Thymus (tissue), 11 donors: ENCODE data around the gene SPIRE1. TPM values are rescaled to one million over a fixed set of nuclear protein-coding genes. Genes with fewer than 3 reads are reported as not detected.

Experiments
- DNase-seq, 9 donors: peaks; one replicate each; pipeline ENCODE4 v3.0.0-alpha.2; 2013; ENCODE audit warnings: low spot score in 9 of 9, low read depth in 6 of 9, missing footprints in 1 of 9
- H3K27ac ChIP-seq, 2 donors: one replicate each; pipeline ENCODE4 v1.5.1; 2013; ENCODE audit warnings: control low read depth in 1 of 2, low read depth in 1 of 2, low read length in 1 of 2, mild to moderate bottlenecking in 1 of 2, moderate library complexity in 1 of 2
- H3K27me3 ChIP-seq, 2 donors: one replicate each; pipeline ENCODE4 v1.5.1; 2013; ENCODE audit warnings: low read length in 1 of 2; ENCODE audit not compliant: control insufficient read depth in 2 of 2, insufficient read depth in 1 of 2
- H3K36me3 ChIP-seq, 2 donors: one replicate each; pipeline ENCODE4 v1.5.1; 2013; ENCODE audit warnings: low read length in 1 of 2, mild to moderate bottlenecking in 1 of 2, moderate library complexity in 1 of 2; ENCODE audit not compliant: control insufficient read depth in 2 of 2, insufficient read depth in 2 of 2
- H3K4me1 ChIP-seq, 2 donors: one replicate each; pipeline ENCODE4 v1.5.1; 2013; ENCODE audit warnings: low read length in 2 of 2; ENCODE audit not compliant: control insufficient read depth in 2 of 2, insufficient read depth in 2 of 2
- H3K4me3 ChIP-seq, 2 donors: one replicate each; pipeline ENCODE4 v1.5.1; 2013; ENCODE audit warnings: low read length in 2 of 2, control low read depth in 1 of 2, mild to moderate bottlenecking in 1 of 2
- H3K9me3 ChIP-seq, 2 donors: one replicate each; pipeline ENCODE4 v1.5.1; 2013; ENCODE audit warnings: low read length in 1 of 2, mild to moderate bottlenecking in 1 of 2; ENCODE audit not compliant: control insufficient read depth in 2 of 2, insufficient read depth in 1 of 2
- WGBS: extraction: QIAGEN DNeasy Blood & Tissue Kit; methylation state at CpG from one replicate; pipeline ENCODE4 v1.1.7; 2013; 5-methylcytosine and 5-hydroxymethylcytosine counted together
- polyA plus RNA-seq: library from polyadenylated mRNA; stranded (reverse); fragments of 200-250 nt; gene quantifications from one replicate; pipeline ENCODE4 v1.2.3, GENCODE V29; 2013
- total RNA-seq: library from RNA; stranded (reverse); fragments of 120-200 nt; gene quantifications from one replicate; pipeline ENCODE4 v1.2.4, GENCODE V29; 2013
- donor health status: healthy.

The SPIRE1 gene
- total and polyA plus RNA-seq, 2 donors: 6.2 to 7.6 TPM

- H3K36me3 ChIP-seq: no peaks in the 10 kb centered on the region
- H3K27me3 ChIP-seq: no peaks in the 10 kb centered on the region
- DNase-seq: no peak
- H3K4me1 ChIP-seq: peaks cover 0 to 7% of the 10 kb centered on the region in 2 donors
- no peak overlapping the region for H3K27ac ChIP-seq
- no peak overlapping the region for H3K4me3 ChIP-seq
- H3K9me3 ChIP-seq: no peaks in the 10 kb centered on the region
These were observed 62.2 kb downstream of the SPIRE1 start for GRCh38 chr18:12595571-12596255.

GRCh38 chr18:12593866-12594265, 64.0 kb downstream of the SPIRE1 start:
- DNase-seq: no peak
- H3K4me3 ChIP-seq: no peak overlapping the region
- WGBS: 96% methylated on average over 8 of the region's 8 CpGs
- H3K4me1 ChIP-seq: peaks cover 0 to 7% of the 10 kb centered on the region in 2 donors
- H3K27me3 ChIP-seq: no peaks in the 10 kb centered on the region
- no peak overlapping the region for H3K27ac ChIP-seq
- no peaks in the 10 kb centered on the region for H3K9me3 ChIP-seq
- no peaks in the 10 kb centered on the region for H3K36me3 ChIP-seq

GRCh38 chr18:12592597-12593127, 65.2 kb downstream of the SPIRE1 start:
- no peaks in the 10 kb centered on the region for H3K9me3 ChIP-seq
- no peak overlapping the region for H3K27ac ChIP-seq
- WGBS: 97% methylated on average over 5 of the region's 5 CpGs
- DNase-seq: no peak
- H3K36me3 ChIP-seq: no peaks in the 10 kb centered on the region
- no peaks in the 10 kb centered on the region for H3K27me3 ChIP-seq
- H3K4me1 ChIP-seq: peaks cover 0 to 7% of the 10 kb centered on the region in 2 donors
- H3K4me3 ChIP-seq: no peak overlapping the region

- H3K4me1 ChIP-seq: no peaks in the 10 kb centered on the region
These were observed 68.5 kb downstream of the SPIRE1 start for GRCh38 chr18:12589448-12589847.

GRCh38 chr18:12586956-12587355, 71.0 kb downstream of the SPIRE1 start:
- Histone ChIP-seq H3K4me1 (no peaks in the 10 kb centered on the region), H3K27ac (no peak overlapping the region), H3K9me3 (no peaks in the 10 kb centered on the region), H3K27me3 (no peaks in the 10 kb centered on the region), H3K36me3 (no peaks in the 10 kb centered on the region), H3K4me3 (no peak overlapping the region)
- no peak for DNase-seq
- WGBS: 95% methylated on average over 1 of the region's 1 CpG

More at GRCh38 chr18:12589448-12589847, 68.5 kb downstream of the SPIRE1 start:
- Histone ChIP-seq H3K27ac (no peak overlapping the region), H3K27me3 (no peaks in the 10 kb centered on the region), H3K4me3 (no peak overlapping the region), H3K36me3 (no peaks in the 10 kb centered on the region), H3K9me3 (no peaks in the 10 kb centered on the region)
- no peak for DNase-seq

GRCh38 chr18:12585218-12585617, 72.7 kb downstream of the SPIRE1 start:
- no peak for DNase-seq
- 100% methylated on average over 1 of the region's 1 CpG for WGBS
- Histone ChIP-seq H3K4me3 (no peak overlapping the region), H3K27me3 (no peaks in the 10 kb centered on the region), H3K27ac (no peak overlapping the region), H3K36me3 (no peaks in the 10 kb centered on the region), H3K4me1 (no peaks in the 10 kb centered on the region), H3K9me3 (no peaks in the 10 kb centered on the region)

- no peaks in the 10 kb centered on the region for H3K4me1 ChIP-seq
- H3K36me3 ChIP-seq: no peaks in the 10 kb centered on the region
- no peak overlapping the region for H3K27ac ChIP-seq
These were observed 77.1 kb downstream of the SPIRE1 start for GRCh38 chr18:12580630-12581342.

GRCh38 chr18:12579775-12580174, 78.1 kb downstream of the SPIRE1 start:
- 72% methylated on average over 2 of the region's 2 CpGs for WGBS
- Histone ChIP-seq H3K27me3 (no peaks in the 10 kb centered on the region), H3K9me3 (no peaks in the 10 kb centered on the region), H3K27ac (no peak overlapping the region), H3K36me3 (no peaks in the 10 kb centered on the region), H3K4me3 (no peak overlapping the region), H3K4me1 (no peaks in the 10 kb centered on the region)
- DNase-seq: no peak

More at GRCh38 chr18:12580630-12581342, 77.1 kb downstream of the SPIRE1 start:
- H3K27me3 ChIP-seq: no peaks in the 10 kb centered on the region
- 98% methylated on average over 9 of the region's 9 CpGs for WGBS
- H3K9me3 ChIP-seq: no peaks in the 10 kb centered on the region
- H3K4me3 ChIP-seq: no peak overlapping the region
- no peak for DNase-seq

- 100% methylated on average over 1 of the region's 1 CpG for WGBS
- H3K4me1 ChIP-seq: no peaks in the 10 kb centered on the region
- no peaks in the 10 kb centered on the region for H3K27me3 ChIP-seq
- H3K27ac ChIP-seq: no peak overlapping the region
- no peaks in the 10 kb centered on the region for H3K9me3 ChIP-seq
- DNase-seq: no peak
- H3K4me3 ChIP-seq: no peak overlapping the region
- H3K36me3 ChIP-seq: no peaks in the 10 kb centered on the region
These were observed 80.1 kb downstream of the SPIRE1 start for GRCh38 chr18:12577848-12578247.
